H1 (cell line): ENCODE data around the gene PLVAP. TPM values are rescaled to one million over a fixed set of nuclear protein-coding genes. Genes with fewer than 3 reads are reported as not detected.
A peak's percentile ranks its signal among the peaks of the same experiment; 100 is the strongest.

Experiments
- ATF3 ChIP-seq: IDR thresholded peaks from 2 replicates; pipeline ENCODE4 v1.6.1; 2011; ENCODE audit warnings: low read depth, mild to moderate bottlenecking, low read length; ENCODE audit not compliant: insufficient read depth
- CEBPB ChIP-seq: IDR thresholded peaks from 2 replicates; pipeline ENCODE4 v1.6.1; 2012; ENCODE audit warnings: low read depth, low read length
- CHD2 ChIP-seq: IDR thresholded peaks from 2 replicates; pipeline ENCODE4 v1.6.1; 2012; ENCODE audit warnings: low read length, improper control_type of control experiment
- GTF2F1 ChIP-seq: IDR thresholded peaks from 2 replicates; pipeline ENCODE4 v1.6.1; 2012; ENCODE audit warnings: low read depth, low read length, improper control_type of control experiment, borderline replicate concordance
- MAX ChIP-seq: IDR thresholded peaks from 2 replicates; pipeline ENCODE4 v1.6.1; 2012; ENCODE audit warnings: inconsistent platforms
- NRF1 ChIP-seq: IDR thresholded peaks from 2 replicates; pipeline ENCODE4 v1.6.1; 2011; ENCODE audit warnings: mild to moderate bottlenecking, low read depth, low read length, improper control_type of control experiment
- POLR2AphosphoS5 ChIP-seq: IDR thresholded peaks from 2 replicates; pipeline ENCODE4 v1.6.1; 2011; ENCODE audit warnings: low read depth, low read length
- POU5F1 ChIP-seq: IDR thresholded peaks from 2 replicates; pipeline ENCODE4 v1.6.1; 2011; ENCODE audit warnings: low read depth, mild to moderate bottlenecking, low read length, moderate library complexity
- RAD21 ChIP-seq, 2 experiments: IDR thresholded peaks in 1 of 2; conservative IDR thresholded peaks in 1 of 2; 2 replicates each; pipeline ENCODE4 v1.6.1; 2011; ENCODE audit warnings: low read depth in 2 of 2, low read length in 2 of 2, improper control_type of control experiment in 1 of 2, inconsistent platforms in 1 of 2, mild to moderate bottlenecking in 1 of 2, moderate library complexity in 1 of 2
- RBBP5 ChIP-seq: IDR thresholded peaks from 2 replicates; pipeline ENCODE4 v1.7.1; 2012; ENCODE audit warnings: low read depth, mild to moderate bottlenecking, inconsistent platforms, low read length, moderate library complexity, borderline replicate concordance
- RFX5 ChIP-seq: IDR thresholded peaks from 2 replicates; pipeline ENCODE4 v1.6.1; 2011; ENCODE audit warnings: low read depth, low read length, improper control_type of control experiment, borderline replicate concordance
- SIRT6 ChIP-seq: IDR thresholded peaks from one replicate; pipeline ENCODE4 v1.7.1; 2012; ENCODE audit warnings: low read length, inconsistent platforms
- SP1 ChIP-seq: IDR thresholded peaks from 2 replicates; pipeline ENCODE4 v1.6.1; 2011; ENCODE audit warnings: low read depth, low read length
- SP2 ChIP-seq: IDR thresholded peaks from 2 replicates; pipeline ENCODE4 v1.6.1; 2012; ENCODE audit warnings: mild to moderate bottlenecking, low read length, inconsistent platforms
- SP4 ChIP-seq: IDR thresholded peaks from 2 replicates; pipeline ENCODE4 v1.6.1; 2012; ENCODE audit warnings: low read length, inconsistent platforms
- TAF7 ChIP-seq: optimal IDR thresholded peaks from 2 replicates; pipeline ENCODE3; 2011; ENCODE audit warnings: low read depth, mild to moderate bottlenecking, inconsistent platforms, low read length, moderate library complexity, borderline replicate concordance
- USF2 ChIP-seq: IDR thresholded peaks from 2 replicates; pipeline ENCODE4 v1.6.1; 2011; ENCODE audit warnings: low read length, improper control_type of control experiment
- polyA plus RNA-seq, 7 experiments: library from polyadenylated mRNA; depleted of rRNA in 3 of 7; stranded (reverse) in 5 of 7; unstranded in 2 of 7; fragments of >200 nt in 5 of 7; fragments of 200-250 nt in 2 of 7; gene quantifications; 1 replicate in 5 of 7; 2 replicates in 1 of 7; 4 replicates in 1 of 7; pipeline versions ENCODE4 v1.2.1 to v1.2.3, GENCODE V29; 2011 to 2013; ENCODE audit warnings: missing spikeins in 2 of 7, mixed read lengths in 2 of 7
- total RNA-seq: library from RNA; stranded (reverse); fragmentation: NEBNext Ultra II Directional; extraction: Animal tissue kit (Norgen Biotek cat#: 25700); gene quantifications from 2 replicates; pipeline ENCODE4 v1.2.1, GENCODE V29; 2021

Gene PLVAP
- total and polyA plus RNA-seq, 2 of the 8 experiments (the other 6 are each of a cell fraction or from before 2014, with no cell fraction given) = 0.32 TPM; not detected in 1

- TF ChIP-seq RBBP5 (no peak), CEBPB (no peak), POU5F1 (no peak), RFX5 (no peak), GTF2F1 (no peak), TAF7 (no peak), SP2 (no peak), SP1 (peak; percentile 91), POLR2AphosphoS5 (0 out of 2 replicates have a peak, but pooled peaks have one; percentile 4), RAD21 (IDR thresholded peaks at IDR 0.05 in 1 of 2, conservative IDR thresholded peaks at IDR 0.05 in 1 of 2; ENCODE audit: low read depth in 2 of 2, low read length in 2 of 2) (no peak), MAX (no peak), CHD2 (peak; percentile 66), SP4 (no peak), NRF1 (no peak), SIRT6 (no peak), ATF3 (no peak), USF2 (no peak)
Observed at GRCh38 chr19:17332677-17333581, 44.2 kb downstream of the PLVAP start (continued).
